ENCODE data around the gene MOAP1.
A peak's percentile ranks its signal among the peaks of the same experiment; 100 is the strongest.
"Not testable (repeated sequence)": the region's sequence is repeated elsewhere in the genome, so short reads cannot be mapped to it uniquely, and the experiment has no call there.

The MOAP1 gene

GRCh38 chr14:93142854-93143652 is 41.6 kb downstream of the MOAP1 start:
- DNase-seq: no peak

DNA sequence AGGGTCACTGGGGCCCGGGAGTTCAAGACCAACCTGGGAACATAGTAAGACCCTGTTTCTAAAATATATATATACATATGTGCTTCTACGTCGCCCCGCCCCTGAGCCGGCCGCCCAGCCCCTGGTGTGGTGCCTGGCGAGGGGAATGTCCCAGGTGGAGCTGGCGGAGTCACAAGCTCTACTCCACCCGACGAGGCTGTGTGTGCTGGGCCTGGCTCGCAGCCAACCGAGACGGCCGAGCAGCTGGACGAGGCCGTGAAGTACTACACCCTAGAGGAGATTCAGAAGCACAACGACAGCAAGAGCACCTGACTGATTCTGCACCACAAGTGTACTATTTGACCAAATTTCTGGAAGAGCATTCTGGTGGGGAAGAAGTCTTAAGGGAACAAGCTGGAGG is 46.8 kb downstream of the MOAP1 start:
- DNase-seq: peak; percentile 79

GRCh38 chr14:93136508-93136907 is 48.2 kb downstream of the MOAP1 start:
- DNase-seq: not testable (repeated sequence)

DNA sequence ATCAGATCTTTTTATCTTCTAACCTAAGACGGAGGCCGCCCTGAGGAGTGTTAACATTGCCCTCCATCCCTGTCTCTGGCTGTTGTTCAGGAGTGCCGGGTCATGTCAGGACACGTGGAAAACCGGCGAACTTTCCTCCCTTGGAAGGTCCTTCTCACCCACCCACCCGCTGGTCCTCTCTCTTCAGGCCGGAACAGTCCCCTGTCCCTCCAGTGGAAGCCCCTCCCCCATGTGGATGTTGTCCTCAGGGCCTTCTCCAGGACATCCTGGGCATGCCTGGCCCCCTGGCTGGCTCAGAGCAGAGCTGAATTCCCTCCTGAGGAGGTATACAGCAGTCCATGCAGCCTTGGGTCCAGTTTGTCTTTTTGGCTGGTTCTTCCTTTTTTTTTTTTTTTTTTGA is 48.7 kb downstream of the MOAP1 start:
- DNase-seq: no peak

- no peak for DNase-seq
Measured at GRCh38 chr14:93135399-93135798, 49.3 kb downstream of the MOAP1 start.

GRCh38 chr14:93133464-93133863 is 51.2 kb downstream of the MOAP1 start:
- DNase-seq: no peak

- DNase-seq: no peak
Measured at GRCh38 chr14:93132472-93133065, 52.1 kb downstream of the MOAP1 start.

All from NCI-H345 (cell line).